SK-N-SH treated with all-trans-retinoic acid at 6 μM for 48 hours (cell line): Measurements from ENCODE around the gene MRPL4.

Source experiments
- BACH2 ChIP-seq: fragments of 250-450 bp; sonication (Bioruptor Pico); IDR thresholded peaks from 2 replicates; pipeline ENCODE4 v1.9.0; 2021; ENCODE audit warnings: mild to moderate bottlenecking, borderline replicate concordance
- GLIS3 ChIP-seq: fragments of 250-450 bp; sonication (Bioruptor Pico); IDR thresholded peaks from 2 replicates; pipeline ENCODE4 v1.5.0; 2020; ENCODE audit warnings: mild to moderate bottlenecking, moderate library complexity
- SNAI2 ChIP-seq: fragments of 250-450 bp; sonication (Bioruptor Pico); IDR thresholded peaks from 2 replicates; pipeline ENCODE4 v1.5.0; 2020; ENCODE audit warnings: mild to moderate bottlenecking, moderate library complexity
- TCF4 ChIP-seq: fragments of 250-450 bp; sonication (Bioruptor Pico); IDR thresholded peaks from 2 replicates; pipeline ENCODE4 v1.8.0; 2021; ENCODE audit warnings: mild to moderate bottlenecking, moderate library complexity, borderline replicate concordance
- TOX ChIP-seq: fragments of 250-450 bp; sonication (Bioruptor Pico); IDR thresholded peaks from 2 replicates; pipeline ENCODE4 v1.8.0; 2021; ENCODE audit warnings: mild to moderate bottlenecking, moderate library complexity, borderline replicate concordance
- ZFP30 ChIP-seq: fragments of 450-650 bp; formaldehyde crosslinking; IDR thresholded peaks from 2 replicates; pipeline ENCODE4 v1.5.0; 2022; ENCODE audit warnings: mild to moderate bottlenecking, moderate library complexity
- TF ChIP-seq, protein P1 (sequence below): fragments of 250-450 bp; sonication (Bioruptor Pico); IDR thresholded peaks from 2 replicates; pipeline ENCODE4 v1.8.0; 2021; ENCODE audit warnings: low read depth, mild to moderate bottlenecking, moderate library complexity, borderline replicate concordance
- TF ChIP-seq, protein P2 (sequence below): fragments of 250-450 bp; sonication (Bioruptor Pico); IDR thresholded peaks from 2 replicates; pipeline ENCODE4 v1.8.0; 2020; ENCODE audit warnings: mild to moderate bottlenecking, moderate library complexity, borderline replicate concordance
- TF ChIP-seq, protein P3 (sequence below): fragments of 250-450 bp; sonication (Bioruptor Pico); IDR thresholded peaks from 2 replicates; pipeline ENCODE4 v1.5.1; 2021; ENCODE audit warnings: mild to moderate bottlenecking, moderate library complexity

DNA sequence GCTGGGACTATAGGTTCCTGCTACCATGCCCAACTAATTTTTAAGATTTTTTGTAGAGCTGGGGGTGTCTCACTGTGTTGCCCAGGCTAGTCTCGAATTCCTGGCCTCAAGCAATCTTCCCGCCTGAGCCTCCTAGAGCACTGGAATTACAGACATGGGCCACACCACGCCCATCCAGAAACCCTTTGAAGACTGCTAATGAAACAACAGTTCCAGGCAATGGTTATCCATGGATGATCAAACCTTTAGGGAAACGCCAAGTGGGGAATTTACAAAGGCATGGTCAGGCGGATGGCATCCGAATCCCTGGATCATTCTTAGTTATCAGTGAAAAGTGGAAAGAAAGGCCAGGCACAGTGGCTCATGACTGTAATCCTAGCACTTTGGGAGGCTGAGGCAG, 40.3 kb upstream of the MRPL4 start:
- TF ChIP-seq TOX (CRISPR knock-in tag) (no peak), GLIS3 (CRISPR knock-in tag) (no peak), TCF4 (CRISPR knock-in tag) (no peak), SNAI2 (CRISPR knock-in tag) (no peak), BACH2 (CRISPR knock-in tag) (no peak), ZFP30 (no peak)
- TF ChIP-seq, protein P1, sequence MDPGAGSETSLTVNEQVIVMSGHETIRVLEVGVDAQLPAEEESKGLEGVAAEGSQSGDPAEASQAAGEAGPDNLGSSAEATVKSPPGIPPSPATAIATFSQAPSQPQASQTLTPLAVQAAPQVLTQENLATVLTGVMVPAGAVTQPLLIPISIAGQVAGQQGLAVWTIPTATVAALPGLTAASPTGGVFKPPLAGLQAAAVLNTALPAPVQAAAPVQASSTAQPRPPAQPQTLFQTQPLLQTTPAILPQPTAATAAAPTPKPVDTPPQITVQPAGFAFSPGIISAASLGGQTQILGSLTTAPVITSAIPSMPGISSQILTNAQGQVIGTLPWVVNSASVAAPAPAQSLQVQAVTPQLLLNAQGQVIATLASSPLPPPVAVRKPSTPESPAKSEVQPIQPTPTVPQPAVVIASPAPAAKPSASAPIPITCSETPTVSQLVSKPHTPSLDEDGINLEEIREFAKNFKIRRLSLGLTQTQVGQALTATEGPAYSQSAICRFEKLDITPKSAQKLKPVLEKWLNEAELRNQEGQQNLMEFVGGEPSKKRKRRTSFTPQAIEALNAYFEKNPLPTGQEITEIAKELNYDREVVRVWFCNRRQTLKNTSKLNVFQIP (CRISPR knock-in tag): no peak
- TF ChIP-seq, protein P2, sequence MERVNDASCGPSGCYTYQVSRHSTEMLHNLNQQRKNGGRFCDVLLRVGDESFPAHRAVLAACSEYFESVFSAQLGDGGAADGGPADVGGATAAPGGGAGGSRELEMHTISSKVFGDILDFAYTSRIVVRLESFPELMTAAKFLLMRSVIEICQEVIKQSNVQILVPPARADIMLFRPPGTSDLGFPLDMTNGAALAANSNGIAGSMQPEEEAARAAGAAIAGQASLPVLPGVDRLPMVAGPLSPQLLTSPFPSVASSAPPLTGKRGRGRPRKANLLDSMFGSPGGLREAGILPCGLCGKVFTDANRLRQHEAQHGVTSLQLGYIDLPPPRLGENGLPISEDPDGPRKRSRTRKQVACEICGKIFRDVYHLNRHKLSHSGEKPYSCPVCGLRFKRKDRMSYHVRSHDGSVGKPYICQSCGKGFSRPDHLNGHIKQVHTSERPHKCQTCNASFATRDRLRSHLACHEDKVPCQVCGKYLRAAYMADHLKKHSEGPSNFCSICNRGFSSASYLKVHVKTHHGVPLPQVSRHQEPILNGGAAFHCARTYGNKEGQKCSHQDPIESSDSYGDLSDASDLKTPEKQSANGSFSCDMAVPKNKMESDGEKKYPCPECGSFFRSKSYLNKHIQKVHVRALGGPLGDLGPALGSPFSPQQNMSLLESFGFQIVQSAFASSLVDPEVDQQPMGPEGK (CRISPR knock-in tag): no peak
- TF ChIP-seq, protein P3, sequence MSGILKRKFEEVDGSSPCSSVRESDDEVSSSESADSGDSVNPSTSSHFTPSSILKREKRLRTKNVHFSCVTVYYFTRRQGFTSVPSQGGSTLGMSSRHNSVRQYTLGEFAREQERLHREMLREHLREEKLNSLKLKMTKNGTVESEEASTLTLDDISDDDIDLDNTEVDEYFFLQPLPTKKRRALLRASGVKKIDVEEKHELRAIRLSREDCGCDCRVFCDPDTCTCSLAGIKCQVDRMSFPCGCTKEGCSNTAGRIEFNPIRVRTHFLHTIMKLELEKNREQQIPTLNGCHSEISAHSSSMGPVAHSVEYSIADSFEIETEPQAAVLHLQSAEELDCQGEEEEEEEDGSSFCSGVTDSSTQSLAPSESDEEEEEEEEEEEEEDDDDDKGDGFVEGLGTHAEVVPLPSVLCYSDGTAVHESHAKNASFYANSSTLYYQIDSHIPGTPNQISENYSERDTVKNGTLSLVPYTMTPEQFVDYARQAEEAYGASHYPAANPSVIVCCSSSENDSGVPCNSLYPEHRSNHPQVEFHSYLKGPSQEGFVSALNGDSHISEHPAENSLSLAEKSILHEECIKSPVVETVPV: no peak
